ENCODE results near the gene FRAS1. TPM values are rescaled to one million over a fixed set of nuclear protein-coding genes. Genes with fewer than 3 reads are reported as not detected.

The FRAS1 gene
- total and polyA plus RNA-seq, 2 of the 8 experiments (the other 6 are each of a cell fraction or from before 2014, with no cell fraction given) = 38.5 to 109 TPM

DNA sequence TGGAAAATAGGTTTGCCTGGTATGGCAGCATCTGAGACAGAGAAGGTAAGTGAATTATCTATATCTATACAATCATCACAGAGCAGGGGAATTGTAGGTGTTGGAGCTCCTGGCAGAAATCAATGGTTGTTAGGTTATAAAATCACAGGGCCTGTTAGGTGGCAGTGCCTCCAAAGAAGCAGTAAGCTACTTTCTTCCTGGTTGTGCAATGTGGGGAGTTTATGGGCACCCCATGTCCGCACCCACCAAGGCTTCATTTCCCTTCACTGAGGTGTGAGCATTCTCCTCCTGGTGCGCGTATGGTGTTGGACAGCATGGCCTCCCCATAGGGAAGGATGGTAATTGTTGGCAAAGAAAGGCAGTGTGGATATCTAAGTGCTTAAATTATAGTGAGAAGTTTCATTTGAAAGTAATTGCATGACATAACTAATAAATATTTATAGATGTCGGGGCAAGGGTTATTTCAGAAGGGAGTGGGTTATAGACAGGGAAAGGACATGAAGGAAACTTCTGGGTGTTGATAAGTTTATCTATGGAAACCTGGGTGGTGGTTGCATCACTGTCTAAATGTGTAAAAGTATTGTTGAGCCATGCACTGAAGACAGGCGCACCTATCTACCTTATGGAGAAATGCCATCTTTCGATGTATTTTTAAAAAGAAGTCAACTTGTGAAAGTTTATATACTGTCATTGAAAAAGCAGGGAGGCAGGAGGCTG is 153.7 kb downstream of the FRAS1 start (continued):
- TF ChIP-seq, protein P1, sequence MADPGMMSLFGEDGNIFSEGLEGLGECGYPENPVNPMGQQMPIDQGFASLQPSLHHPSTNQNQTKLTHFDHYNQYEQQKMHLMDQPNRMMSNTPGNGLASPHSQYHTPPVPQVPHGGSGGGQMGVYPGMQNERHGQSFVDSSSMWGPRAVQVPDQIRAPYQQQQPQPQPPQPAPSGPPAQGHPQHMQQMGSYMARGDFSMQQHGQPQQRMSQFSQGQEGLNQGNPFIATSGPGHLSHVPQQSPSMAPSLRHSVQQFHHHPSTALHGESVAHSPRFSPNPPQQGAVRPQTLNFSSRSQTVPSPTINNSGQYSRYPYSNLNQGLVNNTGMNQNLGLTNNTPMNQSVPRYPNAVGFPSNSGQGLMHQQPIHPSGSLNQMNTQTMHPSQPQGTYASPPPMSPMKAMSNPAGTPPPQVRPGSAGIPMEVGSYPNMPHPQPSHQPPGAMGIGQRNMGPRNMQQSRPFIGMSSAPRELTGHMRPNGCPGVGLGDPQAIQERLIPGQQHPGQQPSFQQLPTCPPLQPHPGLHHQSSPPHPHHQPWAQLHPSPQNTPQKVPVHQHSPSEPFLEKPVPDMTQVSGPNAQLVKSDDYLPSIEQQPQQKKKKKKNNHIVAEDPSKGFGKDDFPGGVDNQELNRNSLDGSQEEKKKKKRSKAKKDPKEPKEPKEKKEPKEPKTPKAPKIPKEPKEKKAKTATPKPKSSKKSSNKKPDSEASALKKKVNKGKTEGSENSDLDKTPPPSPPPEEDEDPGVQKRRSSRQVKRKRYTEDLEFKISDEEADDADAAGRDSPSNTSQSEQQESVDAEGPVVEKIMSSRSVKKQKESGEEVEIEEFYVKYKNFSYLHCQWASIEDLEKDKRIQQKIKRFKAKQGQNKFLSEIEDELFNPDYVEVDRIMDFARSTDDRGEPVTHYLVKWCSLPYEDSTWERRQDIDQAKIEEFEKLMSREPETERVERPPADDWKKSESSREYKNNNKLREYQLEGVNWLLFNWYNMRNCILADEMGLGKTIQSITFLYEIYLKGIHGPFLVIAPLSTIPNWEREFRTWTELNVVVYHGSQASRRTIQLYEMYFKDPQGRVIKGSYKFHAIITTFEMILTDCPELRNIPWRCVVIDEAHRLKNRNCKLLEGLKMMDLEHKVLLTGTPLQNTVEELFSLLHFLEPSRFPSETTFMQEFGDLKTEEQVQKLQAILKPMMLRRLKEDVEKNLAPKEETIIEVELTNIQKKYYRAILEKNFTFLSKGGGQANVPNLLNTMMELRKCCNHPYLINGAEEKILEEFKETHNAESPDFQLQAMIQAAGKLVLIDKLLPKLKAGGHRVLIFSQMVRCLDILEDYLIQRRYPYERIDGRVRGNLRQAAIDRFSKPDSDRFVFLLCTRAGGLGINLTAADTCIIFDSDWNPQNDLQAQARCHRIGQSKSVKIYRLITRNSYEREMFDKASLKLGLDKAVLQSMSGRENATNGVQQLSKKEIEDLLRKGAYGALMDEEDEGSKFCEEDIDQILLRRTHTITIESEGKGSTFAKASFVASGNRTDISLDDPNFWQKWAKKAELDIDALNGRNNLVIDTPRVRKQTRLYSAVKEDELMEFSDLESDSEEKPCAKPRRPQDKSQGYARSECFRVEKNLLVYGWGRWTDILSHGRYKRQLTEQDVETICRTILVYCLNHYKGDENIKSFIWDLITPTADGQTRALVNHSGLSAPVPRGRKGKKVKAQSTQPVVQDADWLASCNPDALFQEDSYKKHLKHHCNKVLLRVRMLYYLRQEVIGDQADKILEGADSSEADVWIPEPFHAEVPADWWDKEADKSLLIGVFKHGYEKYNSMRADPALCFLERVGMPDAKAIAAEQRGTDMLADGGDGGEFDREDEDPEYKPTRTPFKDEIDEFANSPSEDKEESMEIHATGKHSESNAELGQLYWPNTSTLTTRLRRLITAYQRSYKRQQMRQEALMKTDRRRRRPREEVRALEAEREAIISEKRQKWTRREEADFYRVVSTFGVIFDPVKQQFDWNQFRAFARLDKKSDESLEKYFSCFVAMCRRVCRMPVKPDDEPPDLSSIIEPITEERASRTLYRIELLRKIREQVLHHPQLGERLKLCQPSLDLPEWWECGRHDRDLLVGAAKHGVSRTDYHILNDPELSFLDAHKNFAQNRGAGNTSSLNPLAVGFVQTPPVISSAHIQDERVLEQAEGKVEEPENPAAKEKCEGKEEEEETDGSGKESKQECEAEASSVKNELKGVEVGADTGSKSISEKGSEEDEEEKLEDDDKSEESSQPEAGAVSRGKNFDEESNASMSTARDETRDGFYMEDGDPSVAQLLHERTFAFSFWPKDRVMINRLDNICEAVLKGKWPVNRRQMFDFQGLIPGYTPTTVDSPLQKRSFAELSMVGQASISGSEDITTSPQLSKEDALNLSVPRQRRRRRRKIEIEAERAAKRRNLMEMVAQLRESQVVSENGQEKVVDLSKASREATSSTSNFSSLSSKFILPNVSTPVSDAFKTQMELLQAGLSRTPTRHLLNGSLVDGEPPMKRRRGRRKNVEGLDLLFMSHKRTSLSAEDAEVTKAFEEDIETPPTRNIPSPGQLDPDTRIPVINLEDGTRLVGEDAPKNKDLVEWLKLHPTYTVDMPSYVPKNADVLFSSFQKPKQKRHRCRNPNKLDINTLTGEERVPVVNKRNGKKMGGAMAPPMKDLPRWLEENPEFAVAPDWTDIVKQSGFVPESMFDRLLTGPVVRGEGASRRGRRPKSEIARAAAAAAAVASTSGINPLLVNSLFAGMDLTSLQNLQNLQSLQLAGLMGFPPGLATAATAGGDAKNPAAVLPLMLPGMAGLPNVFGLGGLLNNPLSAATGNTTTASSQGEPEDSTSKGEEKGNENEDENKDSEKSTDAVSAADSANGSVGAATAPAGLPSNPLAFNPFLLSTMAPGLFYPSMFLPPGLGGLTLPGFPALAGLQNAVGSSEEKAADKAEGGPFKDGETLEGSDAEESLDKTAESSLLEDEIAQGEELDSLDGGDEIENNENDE (IDR thresholded peaks at IDR 0.05; ENCODE audit: insufficient replicate concordance, low read length) = no peak
- TF ChIP-seq JUN (IDR thresholded peaks at IDR 0.05; ENCODE audit: low read depth, low read length) = no peak
- no peak for TF ChIP-seq CEBPB (IDR thresholded peaks at IDR 0.05; ENCODE audit: low read depth, low read length)
- no peak for TF ChIP-seq CTBP2 (IDR thresholded peaks at IDR 0.05; ENCODE audit: borderline replicate concordance, insufficient read depth, insufficient read length, low read length)
- TF ChIP-seq PHF8 (conservative IDR thresholded peaks at IDR 0.05; ENCODE audit: low read depth, low read length) = no peak
- no peak for TF ChIP-seq SIN3A (conservative IDR thresholded peaks at IDR 0.05 in 1 of 2, IDR thresholded peaks at IDR 0.05 in 1 of 2; ENCODE audit: low read depth in 1 of 2, low read length in 2 of 2)
- TF ChIP-seq SUZ12 (IDR thresholded peaks at IDR 0.05; ENCODE audit: low read length) = no peak
- TF ChIP-seq CREB1 (IDR thresholded peaks at IDR 0.05) = no peak
- no peak for TF ChIP-seq POLR2AphosphoS5 (IDR thresholded peaks at IDR 0.05; ENCODE audit: low read depth, low read length)
- TF ChIP-seq TEAD4 (IDR thresholded peaks at IDR 0.05; ENCODE audit: low read depth, low read length) = no peak
- TF ChIP-seq SAP30 (IDR thresholded peaks at IDR 0.05; ENCODE audit: insufficient read depth, insufficient replicate concordance, low read length) = no peak

Measured in H1 (cell line).